Measurements from ENCODE around the gene PSEN2.

The PSEN2 gene

GRCh38 chr1:226865590-226865989 lies 4.8 kb upstream of the PSEN2 start:
- no peak for DNase-seq

- no peak for DNase-seq
These were observed 2.9 kb upstream of the PSEN2 start for GRCh38 chr1:226867461-226868054.

GRCh38 chr1:226868726-226869125 lies 1.7 kb upstream of the PSEN2 start:
- no peak for DNase-seq

GRCh38 chr1:226870026-226870400 lies 403 bp upstream of the PSEN2 start:
- DNase-seq, result no peak

GRCh38 chr1:226871636-226872327 lies 1.4 kb downstream of the PSEN2 start:
- DNase-seq, result no peak

- DNase-seq, result no peak
These were observed 2.0 kb downstream of the PSEN2 start for GRCh38 chr1:226872437-226872836.

- no peak for DNase-seq
These were observed 3.6 kb downstream of the PSEN2 start for GRCh38 chr1:226873771-226874578.

GRCh38 chr1:226874579-226875425 lies 4.4 kb downstream of the PSEN2 start:
- no peak for DNase-seq

GRCh38 chr1:226875641-226876295 lies 5.4 kb downstream of the PSEN2 start:
- peak; percentile 21 for DNase-seq

- no peak for DNase-seq
These were observed 7.3 kb downstream of the PSEN2 start for GRCh38 chr1:226877669-226878068.

GRCh38 chr1:226880372-226881287 lies 10.2 kb downstream of the PSEN2 start:
- DNase-seq, result no peak

GRCh38 chr1:226881515-226882185 lies 11.2 kb downstream of the PSEN2 start:
- no peak for DNase-seq

- peak; percentile 62 for DNase-seq
These were observed 11.8 kb downstream of the PSEN2 start for GRCh38 chr1:226882187-226882586.

- DNase-seq, result peak; percentile 37
These were observed 12.4 kb downstream of the PSEN2 start for GRCh38 chr1:226882631-226883409.

GRCh38 chr1:226883630-226884029 lies 13.2 kb downstream of the PSEN2 start:
- DNase-seq, result no peak

- DNase-seq, result no peak
These were observed 13.8 kb downstream of the PSEN2 start for GRCh38 chr1:226884116-226884625.

GRCh38 chr1:226884966-226885820 lies 14.8 kb downstream of the PSEN2 start:
- DNase-seq, result peak; percentile 14

GRCh38 chr1:226886122-226886901 lies 15.9 kb downstream of the PSEN2 start:
- DNase-seq, result no peak
